ENCODE results near the gene DONSON. TPM values are rescaled to one million over a fixed set of nuclear protein-coding genes. Genes with fewer than 3 reads are reported as not detected.
"Not testable (repeated sequence)": the region's sequence is repeated elsewhere in the genome, so short reads cannot be mapped to it uniquely, and the experiment has no call there.

The DONSON gene
- total RNA-seq, 1 donor from 2014 or later: 19.0 TPM

DNA sequence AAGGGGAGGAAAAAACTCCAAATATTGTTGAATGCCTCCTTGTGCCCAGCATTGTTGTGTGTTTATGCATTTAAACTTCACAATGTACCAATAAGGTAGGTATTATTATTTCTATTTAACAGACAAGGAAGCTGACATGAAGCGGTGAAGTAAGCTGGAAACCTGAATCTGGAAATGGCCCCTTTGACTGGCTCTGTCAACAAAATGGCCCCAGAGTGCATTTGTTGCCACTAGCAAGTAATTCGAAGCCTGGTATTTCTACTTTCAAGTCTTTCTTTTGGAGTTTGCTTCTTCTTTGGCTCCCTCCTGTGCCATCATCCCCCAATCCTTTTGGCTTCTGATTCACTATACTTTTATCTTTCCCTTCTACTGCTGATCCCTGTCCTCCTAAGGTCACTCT, 29.9 kb upstream of the DONSON start:
- peaks cover 4% of the 10 kb centered on the region for H3K9me3 Mint-ChIP-seq (ENCODE audit: unreplicated experiment)
- no peaks in the 10 kb centered on the region for H3K27me3 Mint-ChIP-seq (ENCODE audit: unreplicated experiment)
- no peak for DNase-seq (ENCODE audit: extremely low spot score, unreplicated experiment)
- TF ChIP-seq, protein P1, sequence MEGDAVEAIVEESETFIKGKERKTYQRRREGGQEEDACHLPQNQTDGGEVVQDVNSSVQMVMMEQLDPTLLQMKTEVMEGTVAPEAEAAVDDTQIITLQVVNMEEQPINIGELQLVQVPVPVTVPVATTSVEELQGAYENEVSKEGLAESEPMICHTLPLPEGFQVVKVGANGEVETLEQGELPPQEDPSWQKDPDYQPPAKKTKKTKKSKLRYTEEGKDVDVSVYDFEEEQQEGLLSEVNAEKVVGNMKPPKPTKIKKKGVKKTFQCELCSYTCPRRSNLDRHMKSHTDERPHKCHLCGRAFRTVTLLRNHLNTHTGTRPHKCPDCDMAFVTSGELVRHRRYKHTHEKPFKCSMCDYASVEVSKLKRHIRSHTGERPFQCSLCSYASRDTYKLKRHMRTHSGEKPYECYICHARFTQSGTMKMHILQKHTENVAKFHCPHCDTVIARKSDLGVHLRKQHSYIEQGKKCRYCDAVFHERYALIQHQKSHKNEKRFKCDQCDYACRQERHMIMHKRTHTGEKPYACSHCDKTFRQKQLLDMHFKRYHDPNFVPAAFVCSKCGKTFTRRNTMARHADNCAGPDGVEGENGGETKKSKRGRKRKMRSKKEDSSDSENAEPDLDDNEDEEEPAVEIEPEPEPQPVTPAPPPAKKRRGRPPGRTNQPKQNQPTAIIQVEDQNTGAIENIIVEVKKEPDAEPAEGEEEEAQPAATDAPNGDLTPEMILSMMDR (IDR thresholded peaks at IDR 0.05): no peak
- H3K4me1 Mint-ChIP-seq (ENCODE audit: unreplicated experiment): no peaks in the 10 kb centered on the region
- H3K36me3 Mint-ChIP-seq (ENCODE audit: unreplicated experiment): peaks cover 39% of the 10 kb centered on the region
- no peak overlapping the region for H3K4me3 Mint-ChIP-seq (ENCODE audit: unreplicated experiment)
- no peak overlapping the region for H3K27ac Mint-ChIP-seq (ENCODE audit: unreplicated experiment)

DNA sequence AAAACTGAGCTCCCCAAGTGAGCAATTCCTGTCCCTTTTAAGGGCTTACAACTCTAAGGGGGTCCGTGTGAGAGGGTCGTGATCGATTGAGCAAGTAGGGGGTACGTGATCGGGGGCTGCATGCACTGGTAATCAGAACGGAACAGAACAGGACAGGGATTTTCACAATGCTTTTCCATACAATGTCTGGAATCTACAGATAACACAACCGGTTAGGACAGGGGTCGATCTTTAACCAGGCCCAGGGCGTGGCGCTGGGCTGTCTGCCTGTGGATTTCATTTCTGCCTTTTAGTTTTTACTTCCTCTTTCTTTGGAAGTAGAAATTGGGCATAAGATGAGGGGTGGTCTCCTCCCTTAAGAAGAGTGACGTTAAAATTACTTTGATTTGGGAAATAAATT, 29.1 kb upstream of the DONSON start:
- H3K9me3 Mint-ChIP-seq (ENCODE audit: unreplicated experiment); H3K27ac Mint-ChIP-seq (ENCODE audit: unreplicated experiment); H3K4me3 Mint-ChIP-seq (ENCODE audit: unreplicated experiment); DNase-seq (ENCODE audit: extremely low spot score, unreplicated experiment); H3K4me1 Mint-ChIP-seq (ENCODE audit: unreplicated experiment); H3K27me3 Mint-ChIP-seq (ENCODE audit: unreplicated experiment): not testable (repeated sequence)
- peaks cover 41% of the 10 kb centered on the region for H3K36me3 Mint-ChIP-seq (ENCODE audit: unreplicated experiment)

GRCh38 chr21:33611006-33611744, 22.7 kb upstream of the DONSON start:
- TF ChIP-seq, protein P1 (IDR thresholded peaks at IDR 0.05): no peak
- no peak for DNase-seq (ENCODE audit: extremely low spot score, unreplicated experiment)
- Mint-ChIP-seq H3K27me3 (ENCODE audit: unreplicated experiment) (no peaks in the 10 kb centered on the region), H3K36me3 (ENCODE audit: unreplicated experiment) (peaks cover 24% of the 10 kb centered on the region), H3K9me3 (ENCODE audit: unreplicated experiment) (no peaks in the 10 kb centered on the region), H3K4me3 (ENCODE audit: unreplicated experiment) (no peak overlapping the region), H3K27ac (ENCODE audit: unreplicated experiment) (no peak overlapping the region), H3K4me1 (ENCODE audit: unreplicated experiment) (no peaks in the 10 kb centered on the region)

DNA sequence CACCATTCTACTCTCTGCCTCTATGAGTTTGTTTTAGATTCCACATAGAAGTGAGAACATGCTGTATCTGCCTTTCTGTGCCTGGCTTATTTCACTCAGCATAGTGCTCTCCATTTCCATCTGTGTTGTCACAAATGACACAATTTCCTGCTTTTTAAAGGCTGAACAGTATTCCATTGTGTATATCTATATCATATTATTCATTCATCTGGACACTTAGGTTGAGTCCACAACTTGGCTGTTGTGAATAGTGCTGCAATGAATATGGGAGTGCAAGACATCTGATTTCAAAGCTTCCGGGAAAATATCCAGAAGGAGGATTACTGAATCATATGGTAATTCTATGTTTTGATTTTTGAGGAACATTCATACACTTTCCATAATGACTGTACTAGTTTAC, 20.1 kb upstream of the DONSON start:
- Mint-ChIP-seq H3K4me1 (ENCODE audit: unreplicated experiment) (no peaks in the 10 kb centered on the region), H3K27ac (ENCODE audit: unreplicated experiment) (no peak overlapping the region), H3K4me3 (ENCODE audit: unreplicated experiment) (no peak overlapping the region), H3K9me3 (ENCODE audit: unreplicated experiment) (no peaks in the 10 kb centered on the region), H3K36me3 (ENCODE audit: unreplicated experiment) (peaks cover 22% of the 10 kb centered on the region), H3K27me3 (ENCODE audit: unreplicated experiment) (no peaks in the 10 kb centered on the region)
- no peak for DNase-seq (ENCODE audit: extremely low spot score, unreplicated experiment)
- TF ChIP-seq, protein P1 (IDR thresholded peaks at IDR 0.05): no peak

- TF ChIP-seq, protein P1 (IDR thresholded peaks at IDR 0.05): no peak
- H3K36me3 Mint-ChIP-seq (ENCODE audit: unreplicated experiment): peaks cover 33% of the 10 kb centered on the region
- no peaks in the 10 kb centered on the region for H3K9me3 Mint-ChIP-seq (ENCODE audit: unreplicated experiment)
- H3K4me1 Mint-ChIP-seq (ENCODE audit: unreplicated experiment): no peaks in the 10 kb centered on the region
- H3K27ac Mint-ChIP-seq (ENCODE audit: unreplicated experiment): no peak overlapping the region
- no peak overlapping the region for H3K4me3 Mint-ChIP-seq (ENCODE audit: unreplicated experiment)
- H3K27me3 Mint-ChIP-seq (ENCODE audit: unreplicated experiment): no peaks in the 10 kb centered on the region
- no peak for DNase-seq (ENCODE audit: extremely low spot score, unreplicated experiment)
Measured at GRCh38 chr21:33598051-33598450, 9.6 kb upstream of the DONSON start.

Measured in osteocyte (in vitro differentiated cells).